GM21423 (cell line): Measurements from ENCODE around the gene MYO18B.

Source experiments
- ATAC-seq: cut with Tn5 transposase; IDR thresholded peaks from one replicate; pipeline ENCODE4 v1.9.1; 2021; ENCODE audit warnings: mild to moderate bottlenecking, moderate library complexity; ENCODE audit not compliant: unreplicated experiment

Gene MYO18B

DNA sequence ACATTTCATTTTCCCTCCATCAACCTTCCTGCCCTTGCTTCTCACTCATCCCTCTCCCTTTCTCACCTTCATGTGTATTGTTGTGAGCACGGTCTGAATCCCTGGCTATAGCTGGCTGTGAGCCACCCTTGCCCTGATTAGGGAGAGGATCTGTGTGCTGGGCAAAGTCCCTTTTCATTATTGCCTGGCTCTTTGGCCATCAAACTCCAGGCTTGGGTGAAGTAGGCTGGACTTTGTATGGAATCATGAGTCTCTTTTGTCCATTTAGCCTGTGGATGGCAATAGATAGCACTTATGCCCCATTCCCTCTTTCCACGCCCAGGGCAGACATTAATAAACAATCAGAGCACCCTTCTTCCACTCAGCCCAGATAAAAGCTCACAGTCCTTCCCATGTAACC is 6.7 kb downstream of the MYO18B start:
- ATAC-seq = no peak

DNA sequence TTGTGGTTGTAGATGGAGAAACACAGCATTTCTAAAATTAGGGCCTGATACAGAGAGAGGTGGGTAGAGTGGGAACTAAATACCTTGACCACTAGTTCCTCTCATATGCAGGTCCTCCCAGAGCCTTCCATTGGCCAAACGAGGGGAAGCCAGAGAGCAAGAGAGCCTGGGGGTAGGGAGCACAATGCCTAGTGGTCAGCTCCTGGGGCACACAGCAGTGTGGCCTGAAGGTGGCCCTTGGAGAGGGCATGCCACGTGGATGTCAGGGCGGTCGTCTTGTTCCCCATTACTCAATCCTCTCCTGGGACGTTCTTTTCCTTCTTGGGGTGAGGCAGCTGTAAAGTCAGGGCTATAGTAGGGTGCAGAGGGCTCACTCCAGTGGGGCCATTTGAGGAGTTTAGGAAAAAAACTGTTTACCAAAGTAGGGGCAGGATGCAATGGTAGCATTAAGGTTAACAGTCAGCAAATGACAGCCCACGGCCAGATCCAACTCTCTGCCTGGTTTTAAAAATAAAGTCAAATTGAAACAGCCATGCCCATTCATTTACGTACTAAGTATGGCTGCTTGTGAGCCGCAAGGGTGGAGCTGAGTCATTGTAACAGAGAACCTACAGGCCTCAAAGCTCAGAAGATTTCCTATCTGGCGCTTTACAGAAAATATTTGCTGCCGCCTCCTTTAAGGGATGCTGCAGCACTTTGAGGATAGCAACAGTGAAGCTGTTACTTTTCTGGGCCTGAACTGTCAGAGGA is 7.6 kb downstream of the MYO18B start:
- ATAC-seq = no peak

DNA sequence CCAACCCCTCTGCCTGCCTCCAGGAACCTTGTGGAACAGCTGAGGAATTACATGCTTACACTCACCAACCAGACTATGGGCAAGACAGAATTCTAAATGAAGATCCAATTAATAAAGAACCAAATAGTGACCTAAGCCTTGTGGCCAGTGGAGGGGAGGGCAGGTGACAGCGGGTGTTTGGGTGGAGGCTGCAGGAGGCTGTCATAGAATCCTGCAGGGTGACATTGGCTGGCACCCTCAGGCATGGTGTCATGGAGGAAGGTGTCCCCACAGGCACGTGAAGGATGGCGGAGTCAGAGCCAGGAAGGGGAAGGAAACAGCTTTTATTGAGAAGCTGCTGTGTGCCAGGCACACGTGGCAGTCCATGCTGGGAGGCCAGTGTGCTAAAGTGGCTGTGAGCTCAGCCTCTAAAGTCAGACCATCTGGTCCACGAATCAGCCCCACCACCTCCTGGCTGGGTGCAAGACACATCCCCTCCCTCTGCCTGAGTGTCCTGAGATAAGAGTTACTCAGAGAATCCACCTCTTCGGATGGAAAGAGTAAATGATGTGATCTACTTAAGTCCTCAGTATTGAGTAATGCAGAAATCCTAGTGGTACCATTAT is 8.7 kb downstream of the MYO18B start:
- ATAC-seq = no peak

DNA sequence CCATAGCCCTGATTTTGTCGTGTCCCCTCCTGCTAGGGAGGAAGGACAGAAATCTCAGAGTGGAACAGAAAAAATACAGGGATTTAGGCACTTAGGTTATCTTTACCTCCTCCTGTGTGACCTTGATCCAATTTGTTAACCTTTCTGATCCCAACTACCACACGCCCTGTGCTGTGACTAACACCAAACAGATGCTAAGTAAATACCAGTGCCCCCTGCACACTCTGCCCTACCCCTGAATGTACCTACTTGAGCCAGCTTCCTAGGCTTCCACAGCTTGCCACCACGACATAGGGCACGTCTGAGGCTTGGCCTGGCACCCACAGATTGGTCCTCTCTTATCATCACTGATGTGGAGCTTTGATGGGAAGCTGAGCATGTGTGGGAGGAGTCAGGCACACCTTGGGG is 9.2 kb downstream of the MYO18B start:
- ATAC-seq = no peak

DNA sequence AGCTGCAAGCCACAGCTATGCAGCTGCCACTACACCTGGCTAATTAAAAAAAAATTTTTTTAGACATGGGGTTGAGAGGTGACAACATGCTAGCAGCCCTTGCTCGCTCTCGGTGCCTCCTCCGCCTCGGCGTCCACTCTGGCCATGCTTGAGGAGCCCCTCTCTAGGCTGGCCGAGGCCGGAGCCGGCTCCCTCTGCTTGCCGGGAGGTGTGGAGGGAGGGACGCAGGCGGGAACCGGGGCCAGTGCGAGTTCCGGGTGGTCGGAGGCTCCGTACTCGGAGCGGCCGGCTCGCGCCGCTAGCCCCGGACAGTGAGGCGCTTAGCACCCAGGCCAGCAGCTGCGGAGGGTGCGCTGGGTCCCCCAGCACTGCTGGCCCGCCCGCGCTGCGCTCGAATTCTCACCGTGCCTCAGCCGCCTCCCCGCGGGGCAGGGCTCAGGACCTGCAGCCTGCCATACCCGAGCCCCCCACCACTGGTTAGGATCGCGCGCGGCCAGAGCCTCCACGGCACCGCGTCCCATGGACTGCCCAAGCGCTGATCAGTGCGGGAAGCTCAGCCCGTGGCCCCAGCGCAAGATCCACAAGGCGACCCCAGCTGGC is 10.7 kb downstream of the MYO18B start:
- ATAC-seq = no peak

DNA sequence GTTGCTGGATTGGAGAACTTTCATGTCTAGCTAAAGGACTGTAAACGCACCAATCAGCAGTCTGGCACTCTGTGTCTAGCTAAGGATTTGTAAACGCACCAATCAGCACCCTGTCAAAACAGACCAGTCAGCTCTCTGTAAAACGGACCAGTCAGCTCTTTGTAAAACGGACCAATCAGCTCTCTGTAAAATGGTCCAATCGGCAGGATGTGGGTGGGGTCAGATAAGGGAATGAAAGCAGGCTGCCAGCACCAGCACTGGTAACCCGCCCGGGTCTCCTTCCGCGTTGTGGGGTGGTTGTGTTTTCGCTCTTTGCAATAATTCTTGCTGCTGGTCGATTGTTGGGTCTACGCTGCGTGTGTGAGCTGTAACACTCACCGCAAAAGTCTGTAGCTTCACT is 11.3 kb downstream of the MYO18B start:
- no peak for ATAC-seq

DNA sequence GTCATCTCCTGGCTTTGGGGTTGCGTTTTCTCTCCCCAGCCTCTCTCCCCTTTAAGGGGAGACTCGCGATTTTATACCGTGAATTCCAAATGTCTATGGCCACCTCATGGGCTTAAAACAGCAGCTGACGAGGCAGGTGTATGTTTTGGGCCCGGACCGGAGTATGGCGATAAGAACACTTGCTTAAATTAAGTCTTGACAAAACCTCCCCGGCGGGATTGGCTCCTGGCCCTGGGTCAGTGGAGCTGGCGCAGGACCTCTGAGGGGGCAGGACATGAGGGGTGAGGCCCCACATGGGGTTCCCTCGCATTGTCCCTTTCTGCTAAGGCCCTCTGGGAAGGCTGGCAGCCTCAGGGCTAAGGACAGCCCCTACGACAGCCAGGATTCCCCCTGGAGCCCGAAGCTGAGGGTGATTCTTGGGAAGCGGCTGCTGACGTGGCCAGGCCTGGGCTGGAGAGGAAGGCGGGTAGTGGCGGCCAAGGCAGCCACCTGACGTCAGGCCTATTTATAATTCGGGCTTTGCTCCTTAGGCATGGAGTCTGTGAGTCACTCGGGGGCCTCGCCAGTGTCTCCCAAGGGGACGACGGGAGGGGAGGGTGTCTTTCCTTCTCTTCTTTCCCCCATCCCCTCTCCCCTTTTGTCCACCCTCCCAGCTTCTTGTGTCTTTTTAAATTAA is 12.7 kb downstream of the MYO18B start:
- ATAC-seq = no peak

DNA sequence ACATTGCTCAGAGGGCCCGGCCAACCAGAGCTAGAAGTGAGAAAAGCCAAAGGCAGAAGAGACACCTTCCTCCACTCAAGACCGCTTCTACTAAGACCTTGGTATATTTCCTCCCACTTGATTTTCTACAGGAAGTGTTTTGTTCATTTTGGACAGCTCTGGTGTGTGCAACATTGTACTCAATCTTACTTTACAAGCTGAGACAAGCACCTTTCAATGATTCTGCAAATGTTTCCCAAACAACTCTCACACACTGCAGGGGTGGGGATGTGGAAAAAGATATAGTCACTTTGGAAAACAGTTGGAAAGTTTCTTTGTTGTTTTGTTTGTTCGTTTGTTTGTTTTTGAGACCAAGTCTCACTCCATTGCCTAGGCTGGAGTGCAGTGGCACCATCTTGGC is 15.7 kb downstream of the MYO18B start:
- ATAC-seq = no peak

DNA sequence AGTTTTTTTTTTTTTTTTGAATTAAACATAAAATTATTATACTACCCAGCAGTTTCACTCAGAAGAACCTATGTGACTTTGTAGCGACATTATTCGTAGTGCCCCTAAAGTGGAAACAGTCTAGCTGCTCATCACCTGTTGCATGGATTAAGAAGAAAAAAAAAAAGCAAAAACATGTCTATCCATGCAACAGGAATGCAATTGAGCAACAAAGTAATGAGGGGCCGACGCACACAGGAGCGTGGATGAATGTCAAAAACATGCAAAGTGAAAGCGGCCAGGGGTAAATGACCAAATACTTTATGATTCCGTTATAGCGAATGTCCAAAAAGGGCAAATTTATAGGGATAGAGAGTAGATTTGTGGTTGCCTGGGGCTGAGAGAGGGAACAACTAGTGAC is 16.3 kb downstream of the MYO18B start:
- no peak for ATAC-seq

DNA sequence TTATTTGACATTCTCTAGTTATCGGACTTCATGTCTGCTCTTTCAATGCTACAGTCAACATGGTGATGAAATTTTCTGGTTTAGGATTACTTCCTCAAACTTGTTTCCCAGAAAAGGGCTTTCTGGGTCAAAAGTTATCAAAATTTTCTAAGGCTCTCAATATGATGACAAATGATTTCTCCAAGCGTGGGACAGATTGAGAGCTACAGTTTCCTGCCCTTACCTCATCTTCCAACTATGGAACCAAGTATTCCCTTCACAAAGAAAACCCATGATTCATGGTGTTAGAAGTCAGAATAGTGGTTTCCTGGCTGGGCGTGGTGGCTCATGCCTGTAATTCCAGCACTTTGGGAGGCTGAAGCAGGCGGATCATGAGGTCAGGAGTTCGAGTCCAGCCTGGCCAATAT is 17.8 kb downstream of the MYO18B start:
- ATAC-seq = no peak

DNA sequence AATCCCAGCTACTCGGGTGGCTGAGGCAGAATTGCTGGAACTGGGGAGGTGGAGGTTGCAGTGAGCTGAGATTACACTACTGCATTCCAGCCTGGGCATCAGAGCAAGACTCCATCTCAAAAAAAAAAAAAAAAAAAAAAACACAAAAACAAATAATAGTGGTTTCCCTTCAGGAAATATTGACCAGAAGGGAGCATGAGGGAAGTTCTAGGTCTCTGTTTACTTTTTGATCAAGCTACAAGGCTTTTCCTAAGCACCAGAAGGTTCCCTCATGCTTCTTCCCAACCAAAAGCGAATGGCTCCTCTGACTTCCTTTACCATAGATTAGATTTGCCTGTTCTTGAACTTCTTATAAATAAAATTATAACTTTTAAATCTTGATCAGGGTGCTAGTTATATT is 18.3 kb downstream of the MYO18B start:
- no peak for ATAC-seq

DNA sequence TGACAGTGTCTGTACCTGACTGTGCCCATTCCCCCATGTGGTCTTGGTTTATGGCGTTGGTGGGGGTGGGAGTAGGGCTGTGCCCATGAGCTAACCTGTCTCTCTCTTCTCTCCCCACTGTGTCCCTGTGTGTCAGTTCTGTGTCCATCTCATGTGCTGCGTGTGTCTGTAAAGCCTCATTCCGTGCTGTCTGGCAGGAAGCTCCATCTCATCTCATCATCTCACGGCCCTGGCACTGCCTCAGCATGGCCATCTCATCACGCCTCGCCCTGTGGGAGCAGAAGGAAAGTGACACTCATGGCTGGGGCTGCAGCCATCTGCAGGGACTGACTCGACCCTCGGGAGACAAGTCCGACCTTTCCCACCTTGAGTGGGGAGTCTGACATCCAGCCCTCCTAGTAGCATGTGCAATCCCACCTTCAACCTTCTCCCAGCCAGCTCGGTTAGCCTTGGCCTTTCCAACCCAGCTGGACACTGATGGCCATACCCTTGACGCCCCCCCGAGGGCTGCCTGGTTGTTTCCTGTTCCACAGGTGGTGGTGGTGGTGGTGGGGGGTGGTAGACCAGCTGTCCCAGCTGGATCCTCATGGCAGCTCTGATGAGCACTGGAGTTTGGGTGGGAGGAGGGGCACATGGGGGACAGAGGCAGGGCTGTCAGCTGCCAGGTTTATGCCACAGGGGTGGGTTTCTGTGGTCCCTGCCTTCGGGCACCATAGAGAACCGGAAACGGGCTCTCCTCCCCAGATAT is 19.0 kb downstream of the MYO18B start:
- no peak for ATAC-seq

DNA sequence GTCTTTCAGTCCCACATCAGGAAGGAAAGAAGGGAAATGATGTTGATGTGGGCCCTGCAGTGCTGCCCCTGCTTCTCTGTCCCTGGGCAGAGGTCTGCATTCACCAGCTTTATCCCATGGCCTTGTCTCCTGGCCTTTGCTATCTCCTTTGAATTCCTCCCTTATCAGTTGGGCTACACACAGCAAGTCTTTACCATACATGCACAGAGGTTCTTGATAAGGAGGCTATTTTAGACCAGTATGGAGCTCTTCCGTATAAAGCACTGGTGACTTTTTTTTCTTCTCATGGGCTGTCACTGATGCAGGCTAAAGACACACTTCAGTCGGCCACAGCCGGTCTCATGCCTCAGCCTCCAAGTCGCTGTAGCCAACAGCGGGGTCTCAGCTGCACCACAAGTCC is 20.2 kb downstream of the MYO18B start:
- ATAC-seq = no peak

DNA sequence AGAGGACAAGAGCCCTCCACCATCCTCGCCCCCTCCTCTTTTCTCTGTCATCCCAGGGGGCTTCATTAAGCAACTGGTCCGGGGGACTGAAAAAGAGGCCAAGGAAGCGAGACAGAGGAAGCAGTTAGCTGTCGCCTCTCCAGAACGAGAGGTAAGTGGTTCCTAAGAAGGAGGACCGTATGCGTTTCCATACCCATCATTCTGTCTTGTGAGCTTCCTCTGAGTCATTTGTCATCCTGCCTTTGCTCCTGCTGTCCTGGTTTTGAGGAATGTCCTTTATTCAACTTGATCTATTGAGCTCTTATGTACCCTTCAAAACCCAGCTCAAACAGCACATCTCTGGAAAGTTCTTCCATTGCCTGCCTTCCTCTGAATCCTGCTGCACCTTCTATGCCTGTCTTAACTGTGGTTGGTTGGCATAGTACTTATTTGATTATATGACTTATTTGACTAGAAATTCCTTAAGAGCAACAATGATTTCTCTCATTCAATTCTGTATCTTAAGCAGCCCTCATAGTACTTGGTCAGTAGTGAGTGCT is 21.3 kb downstream of the MYO18B start:
- ATAC-seq = no peak

DNA sequence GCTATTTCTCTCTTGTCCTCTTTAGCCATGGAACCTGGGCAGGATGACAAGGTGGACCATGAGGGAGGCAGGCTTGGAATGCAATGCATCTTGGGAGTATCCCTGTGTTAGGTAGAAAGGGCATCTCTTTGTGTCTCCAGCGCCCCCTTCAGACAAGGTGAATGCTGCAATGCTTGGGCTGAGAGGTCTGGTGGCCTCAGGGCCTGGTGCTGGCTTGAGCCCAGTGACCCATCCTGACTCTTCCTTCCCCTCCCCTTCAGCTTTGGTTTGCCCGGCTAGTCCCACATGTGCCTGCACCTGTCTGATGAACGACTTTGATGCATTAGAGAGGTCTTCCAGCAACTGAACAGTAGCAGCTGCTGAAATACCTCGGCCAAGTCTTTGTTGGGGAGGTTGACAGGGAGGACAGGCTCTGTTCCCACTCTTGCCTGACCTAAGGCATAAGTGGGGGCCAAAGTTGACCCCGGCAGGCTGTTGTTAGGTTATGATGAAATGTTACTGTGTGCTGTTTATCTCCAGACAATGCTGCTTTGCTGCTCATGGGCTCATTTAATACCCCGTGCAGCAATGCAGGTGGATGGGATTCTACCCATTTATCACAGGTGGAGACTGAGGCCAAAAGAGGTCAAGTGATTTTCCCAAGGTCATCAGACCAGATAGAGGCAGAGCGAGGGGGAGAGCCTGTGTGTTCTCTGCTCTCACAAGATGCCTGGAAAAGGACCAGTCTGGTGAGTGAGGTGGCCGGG is 22.5 kb downstream of the MYO18B start:
- no peak for ATAC-seq

DNA sequence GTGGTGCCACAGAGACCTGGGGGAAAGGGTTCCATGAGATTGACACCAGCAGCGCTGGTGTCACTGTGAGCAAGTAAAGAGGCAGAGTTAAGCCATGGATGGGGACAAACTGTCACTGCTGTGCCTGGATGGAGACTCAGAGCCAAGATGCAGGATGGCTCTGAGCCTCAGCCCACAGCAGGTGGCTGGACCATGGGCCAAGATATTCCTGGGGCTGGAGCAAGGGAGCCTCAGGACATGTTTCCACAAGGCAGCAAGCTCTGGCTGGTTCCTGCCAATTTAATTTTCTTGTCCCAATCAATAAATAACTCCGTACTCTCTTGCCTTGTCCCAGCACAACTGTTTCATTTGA is 23.0 kb downstream of the MYO18B start:
- ATAC-seq = no peak

DNA sequence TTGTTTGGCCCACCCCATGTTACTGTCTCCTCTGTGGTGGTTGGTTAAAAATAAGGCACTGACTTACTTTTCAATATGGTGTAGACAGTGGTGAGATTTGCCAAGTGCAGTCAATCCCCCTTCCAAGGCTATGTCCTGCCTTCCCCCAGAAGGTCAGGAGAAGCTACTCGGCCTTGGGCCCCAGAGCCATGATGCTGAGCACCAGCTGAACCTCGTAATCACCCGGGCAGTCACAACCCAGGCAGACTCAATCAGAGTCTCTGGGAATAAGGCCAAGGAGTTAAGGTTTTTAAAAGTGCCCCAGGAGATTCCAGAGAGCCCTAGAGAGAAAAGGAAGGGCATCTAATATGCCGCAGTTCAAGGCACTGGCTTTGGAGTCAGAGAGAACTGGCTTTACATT is 23.8 kb downstream of the MYO18B start:
- ATAC-seq = no peak

DNA sequence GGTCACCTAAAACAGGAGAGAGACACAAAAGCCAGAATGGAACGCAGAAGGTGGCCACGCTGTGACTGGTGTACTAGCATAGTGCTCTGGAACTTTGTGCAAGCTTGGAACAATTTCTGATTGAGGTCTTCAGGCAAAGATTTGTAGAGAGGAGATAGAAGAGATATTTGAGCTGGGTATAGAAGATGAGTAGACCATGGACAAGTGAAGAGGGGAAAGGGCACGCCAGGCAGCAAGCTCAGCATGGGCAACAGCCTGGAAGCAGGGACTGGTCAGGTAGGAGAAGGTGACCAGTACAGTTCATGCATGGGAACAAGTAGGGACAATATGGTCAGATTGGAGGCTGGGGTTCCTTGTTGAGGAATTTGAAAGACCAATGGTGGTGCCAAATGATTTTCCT is 24.4 kb downstream of the MYO18B start:
- no peak for ATAC-seq

DNA sequence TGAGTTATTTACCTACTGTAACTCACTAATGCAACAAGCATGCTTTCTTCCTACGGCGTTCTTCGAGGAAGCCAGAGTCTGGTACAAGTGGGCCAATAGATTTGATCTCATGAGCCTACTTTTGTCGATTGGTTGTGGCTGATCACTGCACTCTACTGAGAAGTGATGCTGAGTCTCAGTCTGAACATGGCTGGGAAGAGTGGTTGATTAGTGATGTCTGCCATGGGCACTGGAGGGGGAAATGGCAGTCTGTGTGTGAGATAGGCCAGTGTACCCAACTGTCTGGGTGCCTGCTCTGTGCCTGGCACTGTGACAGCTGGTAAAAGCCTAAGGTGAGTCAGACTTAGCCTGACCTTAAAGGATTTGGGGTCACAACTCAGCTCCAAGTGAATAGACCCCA is 28.3 kb downstream of the MYO18B start:
- ATAC-seq = no peak

DNA sequence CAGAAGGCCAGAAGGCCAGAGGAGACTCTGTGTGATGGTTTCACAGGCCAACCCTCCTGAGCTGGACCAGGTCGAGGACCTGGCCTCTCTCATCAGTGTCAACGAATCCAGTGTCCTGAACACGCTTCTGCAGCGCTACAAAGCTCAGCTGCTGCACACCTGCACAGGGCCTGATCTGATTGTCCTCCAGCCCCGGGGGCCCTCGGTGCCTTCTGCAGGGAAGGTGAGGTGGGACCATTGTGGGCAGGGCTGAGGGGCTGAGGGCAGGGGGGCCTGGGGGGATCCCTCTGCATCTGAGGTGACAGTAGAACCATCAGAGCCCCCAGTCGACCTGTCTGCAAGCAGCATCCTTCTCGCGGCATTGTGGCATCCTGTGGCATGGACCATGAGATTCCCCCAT is 30.3 kb downstream of the MYO18B start:
- ATAC-seq = no peak
